ENCODE measurements around the gene TMEM41A.

Gene TMEM41A

DNA sequence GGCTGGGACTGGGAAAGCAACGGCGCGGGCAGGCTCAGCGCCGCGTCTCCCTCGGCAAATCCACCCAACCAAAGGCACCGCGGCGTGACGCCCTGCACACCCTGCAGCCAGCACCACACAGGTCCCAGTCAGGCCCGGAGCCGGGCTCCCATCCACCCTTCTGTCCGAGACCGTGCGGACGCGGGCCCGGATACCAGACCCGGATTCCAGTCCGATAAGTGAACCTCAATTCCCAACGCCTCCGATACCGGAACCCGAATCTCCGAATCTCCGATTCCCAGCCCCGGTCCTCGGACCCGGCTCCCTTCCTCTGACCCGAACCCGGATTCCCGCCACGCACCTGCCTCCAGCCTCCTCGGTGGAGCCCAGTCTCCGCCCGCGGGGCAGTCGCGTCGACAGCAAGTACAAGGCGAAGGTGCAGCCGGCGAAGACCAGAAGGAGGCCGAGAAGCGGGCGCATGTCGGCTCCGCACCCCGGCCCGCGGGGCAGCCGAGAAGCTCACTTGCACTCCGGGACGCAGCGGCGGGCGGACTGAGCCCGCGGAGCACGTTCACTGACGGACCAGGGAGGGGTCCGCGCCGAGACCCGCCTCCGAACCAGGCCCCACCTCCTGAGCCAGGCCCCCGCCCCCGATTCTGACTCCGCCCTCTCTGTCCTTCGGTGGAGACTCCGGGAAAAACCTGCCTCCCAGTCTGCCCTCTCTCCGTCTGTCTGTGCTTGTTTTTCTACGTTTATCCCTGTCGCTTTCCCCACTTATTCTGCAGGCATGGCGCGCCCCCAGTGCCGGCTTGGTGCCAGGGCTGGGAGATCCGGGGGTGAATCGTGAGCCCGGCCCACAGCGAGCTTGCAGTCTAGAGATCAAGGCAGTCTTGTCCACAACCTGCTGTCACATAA, at the start of gene TMEM41A:
Gene TMEM41A, minus strand, starts transcription at position 533 of the 894 bp plus-strand sequence. Its CDS starts 74 bp downstream, at position 459.
- DNase-seq (peak; percentile 93), ATAC-seq (peak; percentile 99)

DNA sequence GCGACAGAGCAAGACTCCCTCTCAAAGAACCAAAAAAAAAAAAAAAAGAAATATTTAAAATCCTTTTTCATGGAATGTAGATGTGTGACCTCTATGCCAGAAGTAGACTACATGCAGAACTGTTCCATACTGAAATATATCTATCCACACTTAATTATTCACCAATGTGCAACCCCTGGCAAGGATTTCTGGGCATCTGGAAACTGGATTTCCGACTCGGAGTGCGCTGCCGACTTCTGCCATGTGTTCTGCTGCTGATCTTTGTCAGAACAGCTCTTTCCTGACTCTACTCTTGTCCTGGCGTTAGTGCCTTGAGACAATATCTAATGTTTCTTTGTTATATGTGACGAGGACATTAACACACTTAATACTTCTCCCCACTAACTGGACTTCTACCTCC, 41.9 kb upstream of the TMEM41A start:
- ATAC-seq (no peak), DNase-seq (no peak)

DNA sequence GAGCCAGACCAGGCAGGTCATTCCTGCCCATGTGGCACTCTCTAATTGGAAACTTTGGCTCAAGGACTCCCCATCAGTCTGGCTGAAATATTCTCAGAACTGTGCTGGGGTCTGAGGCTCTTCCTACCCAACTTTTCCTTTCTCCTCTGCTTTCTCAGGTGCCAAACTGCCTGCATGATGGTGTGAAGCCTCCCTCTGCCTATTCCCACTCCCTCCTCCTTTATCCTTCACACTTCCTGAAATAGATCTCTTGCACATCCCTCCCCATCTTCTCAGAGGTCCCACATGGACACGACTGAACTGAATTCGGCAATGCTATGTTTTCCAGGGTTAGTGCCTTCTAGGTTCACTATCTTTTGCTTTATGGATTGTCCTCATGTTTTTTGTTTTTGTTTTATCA, 41.1 kb upstream of the TMEM41A start:
- DNase-seq (no peak), ATAC-seq (no peak)

DNA sequence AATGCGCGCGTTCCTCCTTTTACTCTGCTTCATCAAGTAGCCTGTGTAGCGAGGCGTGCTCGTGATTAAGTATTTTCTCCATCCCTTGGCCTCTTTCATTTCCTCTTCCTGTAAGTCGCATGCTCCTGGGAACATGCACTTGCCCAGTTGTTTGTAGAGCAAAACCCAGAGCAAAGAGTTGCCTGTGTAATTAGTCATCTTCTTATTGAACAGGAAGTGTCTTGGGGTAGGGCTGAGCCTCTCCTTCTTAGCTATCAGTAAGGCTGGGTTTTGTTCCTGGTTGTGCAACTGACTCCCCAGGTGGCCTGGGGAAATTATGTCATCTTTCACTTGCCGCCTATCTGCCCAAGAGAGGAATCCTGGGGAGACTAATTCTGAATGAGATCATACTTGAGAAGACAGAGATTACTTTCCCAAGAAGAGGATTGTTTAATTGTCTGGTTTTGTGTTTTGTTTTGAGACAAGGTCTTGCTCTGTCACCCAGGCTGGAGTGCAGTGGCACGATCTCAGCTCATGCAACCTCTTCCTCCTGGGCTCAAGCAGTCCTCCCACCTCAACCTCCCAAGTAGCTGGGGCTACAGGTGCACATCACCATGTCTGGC, 38.6 kb upstream of the TMEM41A start:
- ATAC-seq (peak; percentile 97), DNase-seq (peak; percentile 25)

DNA sequence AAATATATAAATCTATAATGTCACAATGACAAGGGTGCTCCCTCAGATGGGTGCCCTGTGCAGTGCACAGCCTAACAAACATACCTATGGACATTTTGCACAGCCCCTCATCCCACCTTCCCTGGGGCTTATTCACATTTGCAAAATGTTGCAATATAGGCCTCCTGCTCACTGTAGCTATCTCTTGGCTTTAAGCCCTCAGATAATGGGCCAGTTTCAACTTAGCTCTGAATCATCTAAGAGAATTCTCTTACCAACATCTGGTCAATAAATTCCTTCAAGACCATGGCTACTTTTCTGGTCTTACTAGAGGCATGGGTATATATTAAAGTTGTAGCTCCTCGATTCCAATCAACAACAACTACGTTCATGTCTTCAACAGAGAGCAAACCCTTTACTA, 35.7 kb upstream of the TMEM41A start:
- DNase-seq (no peak), ATAC-seq (no peak)

DNA sequence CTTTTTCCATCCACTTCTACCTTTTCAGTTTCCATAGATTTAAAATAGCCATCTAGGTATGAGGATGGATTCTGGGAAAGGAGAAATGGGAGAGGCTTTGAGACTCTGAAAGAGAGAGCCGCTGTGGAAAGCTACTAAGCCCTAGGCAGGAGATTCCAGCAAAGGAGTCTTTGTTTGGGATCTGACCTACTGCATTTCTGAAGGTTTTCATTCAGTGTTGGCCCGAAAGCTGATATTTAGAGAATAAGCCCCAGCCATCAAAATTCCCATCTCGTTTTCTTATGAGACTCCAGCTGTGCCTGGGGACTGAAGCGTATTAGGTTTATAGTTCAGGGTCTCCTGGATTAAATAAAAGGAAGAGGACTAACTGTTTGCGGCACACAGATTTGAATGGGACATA, 34.1 kb upstream of the TMEM41A start:
- no peak for DNase-seq
- ATAC-seq, result no peak

DNA sequence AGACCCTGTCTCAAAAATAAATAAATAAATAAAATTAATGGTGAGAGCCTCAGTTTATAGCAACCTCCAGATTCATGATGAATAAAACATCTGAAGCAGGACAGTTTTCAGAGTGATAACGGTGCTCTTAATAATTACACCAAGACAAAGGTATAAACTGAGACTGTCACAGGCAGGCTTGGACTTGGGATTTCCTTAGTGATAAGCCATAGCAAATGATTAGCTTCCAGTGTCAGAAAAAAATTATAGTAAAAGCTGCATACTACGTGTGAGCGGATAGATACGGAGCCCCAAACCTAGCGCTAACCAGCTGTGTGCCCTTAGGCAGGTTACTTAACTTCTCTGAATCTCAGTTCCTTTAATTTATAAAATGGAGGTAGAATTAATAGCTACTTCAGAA, 32.0 kb upstream of the TMEM41A start:
- no peak for DNase-seq
- ATAC-seq, result no peak

DNA sequence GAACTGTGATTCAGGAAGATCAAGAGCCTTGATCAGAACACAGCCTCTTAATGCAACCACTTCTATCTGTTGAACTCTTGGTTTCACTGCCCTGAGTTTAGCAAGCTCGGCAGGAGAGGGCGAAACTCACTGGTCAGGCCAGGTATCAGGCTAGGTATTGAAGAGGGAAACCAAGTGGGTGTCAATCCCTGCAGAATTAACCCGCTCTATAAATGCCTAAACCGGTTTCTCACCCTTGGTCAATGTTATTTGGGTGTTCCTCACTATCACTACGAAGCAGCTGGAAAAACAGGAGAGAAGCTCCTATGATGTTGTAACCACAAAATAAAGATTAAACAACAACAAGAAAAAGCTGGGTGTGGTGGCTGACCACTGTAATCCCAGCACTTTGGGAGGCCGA, 29.7 kb upstream of the TMEM41A start:
- DNase-seq (no peak), ATAC-seq (no peak)

DNA sequence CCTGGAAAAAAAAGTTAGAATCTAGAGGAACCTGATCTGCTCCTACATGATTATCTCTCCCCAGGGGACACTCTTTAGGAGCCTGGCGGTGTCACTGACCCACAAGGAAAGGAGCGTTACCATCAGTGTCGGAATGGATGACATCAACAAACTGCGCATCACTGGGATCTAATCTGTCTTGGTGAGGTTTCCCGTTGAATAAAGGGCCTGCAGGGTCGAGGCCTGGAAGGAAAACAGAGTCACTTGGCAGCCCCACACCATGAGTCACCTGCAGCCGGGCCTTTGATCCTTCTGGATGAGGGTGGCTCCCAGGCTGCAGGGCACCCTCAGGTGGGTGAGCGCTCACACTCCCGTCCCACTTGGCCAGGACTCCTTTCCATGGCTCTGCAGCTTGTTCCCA, 28.5 kb upstream of the TMEM41A start:
- ATAC-seq (no peak), DNase-seq (no peak)

DNA sequence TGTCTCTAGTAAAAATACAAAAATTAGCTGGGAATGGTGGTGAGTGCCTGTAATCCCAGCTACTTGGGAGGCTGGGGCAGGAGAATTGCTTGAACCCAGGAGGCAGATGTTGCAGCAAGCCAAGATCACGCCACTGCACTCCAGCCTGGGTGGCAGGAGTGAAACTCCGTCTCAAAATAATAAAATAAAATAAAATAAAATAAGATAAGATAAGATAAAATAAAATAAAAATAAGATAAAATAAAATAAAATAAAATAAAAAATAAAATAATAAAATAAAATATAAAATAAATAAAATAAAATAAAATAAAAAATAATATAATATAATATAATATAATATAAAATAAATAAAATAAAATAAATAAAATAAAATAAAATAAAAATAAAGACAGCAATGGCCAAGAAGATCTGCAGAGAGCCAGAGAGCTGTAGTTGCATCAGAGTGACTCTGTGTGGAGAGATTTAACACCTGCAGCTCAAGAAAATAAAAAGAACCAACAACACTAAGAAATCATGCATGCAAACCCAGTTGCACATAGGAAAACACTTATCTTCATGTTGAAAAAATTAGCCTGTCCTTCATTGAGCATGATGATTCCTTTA, 27.6 kb upstream of the TMEM41A start:
- DNase-seq (no peak), ATAC-seq (no peak)

DNA sequence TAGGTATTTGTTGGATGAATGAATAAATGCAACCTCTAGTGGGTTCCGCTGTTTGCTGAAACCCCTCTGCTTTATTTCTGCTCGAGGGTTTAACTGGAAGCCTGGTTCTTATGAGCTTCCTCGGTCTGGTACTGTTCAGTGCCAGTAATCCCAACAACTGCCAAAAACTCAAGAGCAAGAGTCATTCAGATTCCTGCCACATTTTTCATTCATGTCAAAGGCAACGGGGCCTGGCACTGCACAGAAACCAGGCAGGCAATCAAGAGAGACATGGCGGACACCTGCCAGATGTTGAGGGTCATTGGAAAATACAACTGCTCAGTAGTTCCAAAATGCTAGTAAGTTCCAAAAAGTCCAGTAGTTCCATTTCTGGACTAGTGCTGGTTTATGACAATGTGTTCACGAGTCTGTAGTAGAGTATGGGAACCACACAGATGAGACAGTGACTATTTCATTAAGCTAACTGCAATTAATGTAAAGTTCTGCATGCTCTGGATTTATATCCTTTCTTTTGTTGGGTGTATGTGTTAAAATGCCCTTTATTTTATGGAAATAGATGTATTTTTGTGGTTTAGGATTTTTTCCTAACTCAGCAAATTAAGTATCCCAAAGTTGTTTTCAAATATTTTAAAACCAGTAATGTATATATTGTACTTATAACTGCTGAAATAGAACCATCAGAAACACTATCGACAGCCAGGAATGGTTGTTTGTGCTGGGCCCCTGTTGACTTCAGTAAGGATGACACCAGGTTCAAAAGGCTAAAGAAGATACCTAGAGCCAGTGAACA, 22.7 kb upstream of the TMEM41A start:
- DNase-seq (no peak), ATAC-seq (no peak)

DNA sequence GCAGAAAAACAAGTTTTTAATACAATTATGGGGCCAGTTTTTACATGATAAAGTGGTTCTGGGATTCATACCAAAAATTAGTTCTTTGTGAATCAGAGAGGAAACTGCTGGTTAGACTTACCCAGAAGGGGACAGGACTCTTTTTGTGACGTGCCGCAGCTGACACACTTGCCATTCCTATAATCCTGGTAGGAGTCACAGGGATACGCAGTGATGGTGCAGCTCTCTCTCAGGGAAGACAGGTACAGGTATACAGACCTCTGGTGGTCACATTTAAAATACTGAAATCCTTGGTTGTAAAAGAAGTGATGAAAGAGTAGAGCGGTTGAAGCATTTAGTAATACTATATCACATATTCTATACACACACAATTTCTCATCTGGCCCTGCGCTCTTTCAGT, 20.2 kb upstream of the TMEM41A start:
- ATAC-seq (no peak), DNase-seq (no peak)

DNA sequence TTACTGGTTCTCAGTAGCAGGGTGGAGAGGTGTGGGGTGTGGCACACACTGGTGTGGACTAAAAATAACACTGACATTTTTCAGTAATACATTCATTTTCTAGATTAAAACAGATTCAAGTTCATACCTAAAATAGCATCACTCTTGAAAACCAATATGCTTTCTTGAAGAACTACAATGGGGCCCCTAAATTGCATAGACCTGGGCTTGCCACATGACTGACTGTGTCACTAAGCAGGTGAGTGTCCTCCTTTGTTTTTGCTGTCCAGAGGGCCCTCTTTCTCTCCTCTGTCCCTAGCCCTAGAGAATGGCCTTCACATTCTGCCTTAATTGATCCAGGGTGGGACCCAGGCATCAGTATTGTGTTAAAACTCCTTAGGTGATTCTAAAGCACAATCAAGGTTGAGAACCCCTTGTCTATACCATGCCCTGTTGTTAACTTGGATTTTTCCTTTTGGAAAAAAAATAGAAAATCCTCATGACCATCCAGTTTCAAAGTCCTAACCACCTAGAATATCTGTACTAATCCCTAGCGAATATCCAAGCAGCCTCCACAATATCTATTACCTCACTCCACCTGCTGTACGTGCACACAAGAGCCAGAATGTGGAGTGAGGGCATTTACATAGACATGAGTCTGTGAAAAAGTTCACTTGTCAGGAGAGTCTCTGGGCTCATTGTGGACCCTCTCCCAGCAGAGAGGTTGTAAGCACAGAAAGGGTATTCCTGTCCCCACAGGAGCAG, 18.7 kb upstream of the TMEM41A start:
- DNase-seq (no peak), ATAC-seq (no peak)

DNA sequence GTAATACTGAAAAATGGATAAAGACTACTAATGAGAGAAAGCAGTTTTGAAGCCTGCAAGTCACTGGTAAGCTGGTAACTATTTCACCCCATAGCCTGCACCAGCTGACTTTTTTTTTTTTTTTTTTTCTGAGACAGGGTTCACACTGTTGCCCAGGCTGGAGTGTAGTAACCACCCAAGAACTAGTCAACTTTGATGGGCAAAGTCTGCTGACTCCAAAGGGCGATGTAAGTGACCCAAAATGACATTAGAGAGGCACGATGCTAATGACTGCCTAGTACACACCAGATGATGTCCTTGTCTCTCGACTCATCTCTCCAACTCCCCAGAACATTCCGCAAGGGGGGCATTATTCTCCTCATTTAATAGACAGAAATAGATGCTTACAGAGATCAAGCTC, 12.9 kb upstream of the TMEM41A start:
- ATAC-seq, result no peak
- DNase-seq, result no peak

DNA sequence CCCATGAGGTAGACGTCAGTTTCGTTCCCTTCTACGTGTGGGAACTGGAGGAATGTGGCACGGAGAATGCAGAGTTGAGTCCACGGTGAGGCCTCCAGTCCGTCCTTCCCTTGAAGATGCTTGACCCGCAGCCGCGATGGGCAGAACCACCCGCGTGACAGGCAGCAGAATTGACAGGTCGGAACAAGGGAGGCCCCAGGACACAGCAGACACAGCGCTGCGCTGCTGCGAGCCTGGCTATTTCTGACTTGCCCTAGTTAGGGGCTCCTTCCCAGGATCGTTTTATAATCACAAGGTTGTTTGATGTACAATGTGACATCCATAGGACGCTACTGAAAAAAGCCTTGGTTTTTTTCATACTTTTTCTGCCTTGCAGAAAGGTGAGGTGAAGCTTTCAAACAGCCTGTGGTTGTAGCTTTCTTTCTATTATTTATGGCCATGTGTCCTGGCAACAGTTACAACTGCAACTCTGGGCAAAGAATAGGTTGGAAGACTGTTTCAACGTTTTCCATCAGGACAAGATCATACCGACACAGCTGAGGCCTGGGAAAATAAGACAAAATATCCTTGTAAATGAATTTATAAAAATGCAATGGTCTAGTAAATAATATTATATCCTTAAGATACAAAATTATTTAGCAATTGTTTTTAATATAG, 9.6 kb upstream of the TMEM41A start:
- ATAC-seq (no peak), DNase-seq (no peak)

DNA sequence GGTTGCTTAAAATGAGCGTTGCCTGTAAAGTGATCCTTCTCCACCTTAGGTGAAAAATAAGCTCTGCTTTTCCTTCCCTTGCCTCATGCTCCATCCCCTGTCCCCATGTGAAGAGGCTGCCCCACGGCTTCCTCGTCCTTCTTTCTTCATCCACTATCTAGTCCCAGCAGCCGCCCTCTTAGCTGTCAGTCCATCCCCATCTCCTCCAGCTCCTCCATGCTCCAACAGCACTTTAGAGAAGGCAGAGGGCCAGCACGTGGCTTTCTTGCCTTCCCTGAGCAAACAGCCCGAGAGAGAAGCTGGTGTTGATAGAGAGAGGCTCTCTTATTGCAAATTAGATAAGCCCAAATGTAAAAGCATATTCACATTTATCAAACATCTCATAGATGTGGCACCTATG, 9.0 kb upstream of the TMEM41A start:
- no peak for ATAC-seq
- no peak for DNase-seq

DNA sequence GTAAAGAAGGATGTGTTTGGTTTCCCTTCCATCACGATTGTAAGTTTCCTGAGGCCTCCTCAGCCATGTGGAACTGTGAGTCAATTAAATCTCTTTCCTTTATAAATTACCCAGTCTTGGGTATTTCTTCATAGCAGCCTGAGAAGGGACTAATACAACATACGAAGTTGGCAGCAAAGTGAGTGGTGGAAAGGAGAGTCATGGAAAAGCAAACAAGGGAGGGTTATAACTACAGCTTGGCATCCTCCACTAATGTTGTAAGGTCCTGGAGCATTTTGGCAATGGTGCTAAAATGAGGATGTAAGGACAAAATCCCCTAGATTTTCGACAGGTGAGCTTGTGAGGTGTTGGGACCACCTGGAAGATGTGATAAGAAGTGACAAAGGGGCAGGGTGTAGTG, 5.8 kb upstream of the TMEM41A start:
- no peak for DNase-seq
- no peak for ATAC-seq

DNA sequence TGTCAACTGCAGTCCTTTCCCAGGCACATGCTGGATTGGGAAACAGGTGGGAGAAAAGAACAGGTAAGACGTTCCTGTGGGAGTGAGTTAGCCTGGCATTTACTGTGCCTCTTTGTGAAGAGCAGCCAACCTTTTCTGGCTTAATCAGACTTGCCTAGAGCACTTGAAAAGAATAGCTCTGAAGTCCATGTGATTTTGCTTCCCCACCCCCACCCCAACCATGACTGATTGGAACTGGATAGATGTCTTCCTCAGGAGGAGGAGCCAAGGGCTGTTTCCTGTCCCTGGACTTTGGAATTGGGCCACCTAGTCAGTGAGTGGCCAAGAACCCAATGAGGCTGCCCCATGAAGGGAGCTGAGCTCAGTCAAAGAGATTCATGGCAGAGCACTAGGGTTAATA, 4.7 kb upstream of the TMEM41A start:
- no peak for ATAC-seq
- DNase-seq, result no peak

DNA sequence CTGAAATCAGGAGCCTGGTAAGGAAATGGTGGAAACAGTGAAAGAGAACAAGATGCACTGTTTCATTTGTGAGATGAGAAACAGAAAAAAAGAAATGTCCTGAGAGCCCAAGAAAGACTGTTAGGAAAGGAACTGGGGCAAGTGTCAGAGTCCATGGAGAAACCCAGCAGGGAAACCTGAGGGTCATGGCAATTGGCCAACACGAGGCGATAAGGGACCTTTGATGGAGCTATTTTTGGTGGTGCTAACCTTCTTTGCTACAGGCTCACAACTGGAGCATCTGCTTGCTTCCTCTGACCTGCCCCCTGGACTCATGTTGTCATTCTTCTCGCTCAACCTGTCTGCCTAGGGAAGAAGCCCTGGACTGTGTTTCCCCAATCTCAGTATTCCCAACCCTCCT, 4.2 kb upstream of the TMEM41A start:
- DNase-seq (no peak), ATAC-seq (no peak)

DNA sequence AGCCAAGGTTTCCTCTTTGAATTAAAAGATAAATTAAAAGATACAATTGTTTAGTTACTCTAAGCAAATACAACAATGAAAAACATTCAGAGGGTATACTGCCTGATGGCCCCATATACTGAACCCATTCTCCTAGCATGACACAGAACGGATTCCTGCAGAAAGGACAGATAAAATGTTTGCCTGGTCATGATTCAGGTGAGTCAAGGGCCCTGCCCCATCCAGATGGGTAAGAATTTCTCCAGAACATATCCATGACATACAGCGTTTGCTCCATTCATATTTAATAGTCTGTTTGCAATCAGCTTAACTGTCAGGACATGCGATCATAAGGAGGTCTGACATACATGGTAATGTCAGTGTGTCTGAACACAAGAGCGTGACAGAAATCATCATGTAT, 8.6 kb downstream of the TMEM41A start:
- no peak for DNase-seq

DNA sequence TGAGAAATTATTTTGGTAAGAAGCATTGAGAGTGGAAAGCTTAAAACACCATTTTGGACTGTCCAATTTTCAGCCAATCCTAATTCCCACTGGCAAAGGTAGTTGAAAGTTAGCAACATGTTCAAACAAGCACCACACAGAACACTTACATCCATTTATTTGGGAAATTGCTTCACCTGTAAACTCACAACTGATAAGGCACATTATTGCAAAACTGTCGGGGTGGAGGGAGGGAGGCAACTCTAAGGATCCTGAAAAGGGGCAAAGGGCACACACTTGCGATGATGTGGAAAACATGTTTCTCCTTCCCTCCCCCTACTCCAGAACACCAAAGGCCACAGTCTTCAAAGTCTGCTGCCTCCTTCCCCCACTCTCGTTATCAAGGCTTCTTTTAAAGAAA, 9.4 kb downstream of the TMEM41A start:
- no peak for ATAC-seq
- DNase-seq, result no peak

More for the DNA sequence above, 8.6 kb downstream of the TMEM41A start:
- ATAC-seq, result no peak
